Measurements from ENCODE around the gene PCDHA2. TPM values are rescaled to one million over a fixed set of nuclear protein-coding genes. Genes with fewer than 3 reads are reported as not detected.

PCDHA2 gene
- total RNA-seq, 2 donors from 2014 or later, result 0.09 TPM; not detected in 1

GRCh38 chr5:140835622-140836510 is 41.2 kb downstream of the PCDHA2 start:
- H3K36me3 Mint-ChIP-seq, result peaks cover 11 to 41% of the 10 kb centered on the region in 2 donors
- H3K9me3 Mint-ChIP-seq, result peaks cover 19 to 30% of the 10 kb centered on the region in 2 donors
- DNase-seq (ENCODE audit: low spot score in 2 of 2) (no peak), ATAC-seq (no peak)
- H3K27ac Mint-ChIP-seq, result no peak overlapping the region

GRCh38 chr5:140840978-140841962 is 46.6 kb downstream of the PCDHA2 start, which contains the start of gene PCDHA8:
TSS of gene PCDHA8 (plus strand) at chr5:140841187. CDS start at chr5:140841322, 135 bp downstream.
- ATAC-seq (no peak), DNase-seq (ENCODE audit: low spot score in 2 of 2) (no peak)
- H3K9me3 Mint-ChIP-seq, result peaks cover 14 to 25% of the 10 kb centered on the region in 2 donors
- H3K27ac Mint-ChIP-seq, result peak within 1 kb of the TSS in 1 of 2 donors; percentile 36
- H3K36me3 Mint-ChIP-seq, result peaks cover 12 to 30% of the 10 kb centered on the region in 2 donors

- ATAC-seq (no peak), DNase-seq (ENCODE audit: low spot score in 2 of 2) (no peak)
- H3K36me3 Mint-ChIP-seq, result peaks cover 28 to 34% of the 10 kb centered on the region in 2 donors
- no peak overlapping the region for H3K27ac Mint-ChIP-seq
- H3K9me3 Mint-ChIP-seq, result peaks cover 14 to 31% of the 10 kb centered on the region in 2 donors
Observed at GRCh38 chr5:140842798-140843733, 48.4 kb downstream of the PCDHA2 start.

Other genes starting within 250 kb of the PCDHA2 start
- gene EIF4EBP3, start 247.2 kb upstream of the PCDHA2 start, total RNA-seq, result 10 to 100 TPM; 13.0 to 14.8 TPM
- 10 to 100 TPM; 29.3 to 55.0 TPM for gene SRA1, start 237.4 kb upstream of the PCDHA2 start, total RNA-seq
- 10 to 100 TPM; 36.6 to 38.1 TPM for gene APBB3, start 230.3 kb upstream of the PCDHA2 start, total RNA-seq
- gene SLC35A4, start 230.0 kb upstream of the PCDHA2 start, total RNA-seq, result 10 to 100 TPM; 62.5 to 70.3 TPM
- 1 to 10 TPM in 1 of 2 donors, under 1 TPM in 1; 0.56 to 1.6 TPM for gene CD14, start 161.7 kb upstream of the PCDHA2 start, total RNA-seq
- 10 to 100 TPM; 28.7 to 30.2 TPM for gene TMCO6, start 155.4 kb upstream of the PCDHA2 start, total RNA-seq
- 10 to 100 TPM; 68.4 to 71.8 TPM for gene NDUFA2, start 147.2 kb upstream of the PCDHA2 start, total RNA-seq
- gene IK, start 147.0 kb upstream of the PCDHA2 start, total RNA-seq, result 100 to 1,000 TPM in 1 of 2 donors, 10 to 100 TPM in 1; 87.6 to 108 TPM
- 10 to 100 TPM; 32.5 to 36.3 TPM for gene WDR55, start 129.9 kb upstream of the PCDHA2 start, total RNA-seq
- 1 to 10 TPM in 1 of 2 donors, under 1 TPM in 1; 0.82 to 3.4 TPM for gene DND1, start 121.3 kb upstream of the PCDHA2 start, total RNA-seq
- gene HARS1, start 103.5 kb upstream of the PCDHA2 start, total RNA-seq, result 10 to 100 TPM; 78.9 to 94.6 TPM
- gene HARS2, start 103.4 kb upstream of the PCDHA2 start, total RNA-seq, result 10 to 100 TPM; 29.8 to 34.1 TPM
- gene ZMAT2, start 94.4 kb upstream of the PCDHA2 start, total RNA-seq, result 10 to 100 TPM; 50.9 to 72.1 TPM
- gene PCDHA1, start 8.7 kb upstream of the PCDHA2 start, total RNA-seq, result not detected
- not detected for gene PCDHA3, start 6.2 kb downstream of the PCDHA2 start, total RNA-seq
- not detected for gene PCDHA4, start 12.2 kb downstream of the PCDHA2 start, total RNA-seq
- not detected for gene PCDHA5, start 26.8 kb downstream of the PCDHA2 start, total RNA-seq
- not detected for gene PCDHA6, start 33.1 kb downstream of the PCDHA2 start, total RNA-seq
- gene PCDHA7, start 39.4 kb downstream of the PCDHA2 start, total RNA-seq, result not detected
- gene PCDHA8, start 46.3 kb downstream of the PCDHA2 start, total RNA-seq, result not detected
- not detected for gene PCDHA9, start 53.5 kb downstream of the PCDHA2 start, total RNA-seq
- gene PCDHA10, start 61.0 kb downstream of the PCDHA2 start, total RNA-seq, result not detected
- gene PCDHA11, start 74.1 kb downstream of the PCDHA2 start, total RNA-seq, result not detected
- gene PCDHA12, start 80.5 kb downstream of the PCDHA2 start, total RNA-seq, result not detected
- gene PCDHA13, start 87.3 kb downstream of the PCDHA2 start, total RNA-seq, result not detected
- not detected for gene PCDHAC1, start 131.4 kb downstream of the PCDHA2 start, total RNA-seq
- gene PCDHAC2, start 171.6 kb downstream of the PCDHA2 start, total RNA-seq, result not detected

Data from activated naive CD4-positive, alpha-beta T cell treated with anti-CD3 and anti-CD28 coated beads, Interleukin-2, amount 50 U/mL, for 72 hours (primary cell).